ENCODE measurements around the gene CHGA. TPM values are rescaled to one million over a fixed set of nuclear protein-coding genes. Genes with fewer than 3 reads are reported as not detected.

Gene CHGA
- total and polyA plus RNA-seq, 2 donors (not counting 1 experiment from before 2014, with no cell fraction given) = not detected

DNA sequence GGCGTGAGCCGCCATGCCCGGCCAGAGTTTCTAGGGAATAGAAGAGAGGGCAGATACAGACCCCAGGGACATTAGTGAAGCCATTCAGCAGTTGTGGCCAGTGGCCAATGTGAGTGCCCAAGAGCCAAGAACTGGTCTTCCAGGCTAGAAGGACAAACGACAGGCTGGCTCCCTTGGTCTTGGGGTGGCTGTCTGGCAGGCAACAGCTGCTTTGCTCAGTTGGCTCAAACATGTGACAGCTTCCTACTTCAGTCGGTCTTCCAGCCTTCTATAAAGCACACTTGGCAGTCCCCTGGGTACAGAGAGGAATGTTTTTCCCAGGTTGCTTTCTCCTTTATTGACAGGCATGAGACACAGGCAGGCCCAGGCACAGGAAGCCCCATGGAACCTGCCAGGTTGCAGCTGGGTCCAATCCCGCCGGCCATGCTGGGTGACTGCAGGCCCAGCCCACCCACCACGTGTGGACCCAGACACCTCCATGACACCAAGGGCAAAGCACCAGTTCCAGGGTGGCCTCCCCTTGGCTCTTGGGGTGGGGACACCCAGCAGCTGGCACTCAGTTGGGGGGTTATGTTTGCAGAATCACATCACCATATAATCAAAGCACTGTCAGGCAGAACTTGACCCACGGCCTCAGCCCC is 15.4 kb downstream of the CHGA start:
- Histone ChIP-seq H3K27ac (ENCODE audit: low read length in 2 of 2) (no peak overlapping the region), H3K4me3 (ENCODE audit: control extremely low read depth in 1 of 5, extremely low read depth in 1 of 5, insufficient read depth in 1 of 5, low read depth in 2 of 5, low read length in 4 of 5) (no peak overlapping the region), H3K4me2 (replicated peaks; ENCODE audit: low read depth, low read length, poor library complexity, severe bottlenecking) (no peak overlapping the region), H3K36me3 (replicated peaks in 1 of 2; ENCODE audit: control extremely low read depth in 1 of 2, control insufficient read depth in 1 of 2, extremely low read depth in 1 of 2, insufficient read depth in 2 of 2, low read length in 1 of 2) (peaks cover 0 to 23% of the 10 kb centered on the region in 2 experiments), H3K79me2 (ENCODE audit: control insufficient read depth, insufficient read depth, low read length) (no peaks in the 10 kb centered on the region), H4K20me1 (ENCODE audit: control insufficient read depth, insufficient read depth, low read length, poor library complexity, severe bottlenecking) (no peaks in the 10 kb centered on the region), H3K4me1 (ENCODE audit: control insufficient read depth in 2 of 2, insufficient read depth in 2 of 2, low read length in 2 of 2) (no peaks in the 10 kb centered on the region), H3K9me3 (ENCODE audit: control extremely low read depth in 1 of 3, control insufficient read depth in 2 of 3, insufficient read depth in 1 of 3, low read length in 2 of 3) (no peaks in the 10 kb centered on the region), H3K9ac (ENCODE audit: low read length) (no peak overlapping the region), H3K27me3 (replicated peaks in 1 of 4; ENCODE audit: control extremely low read depth in 1 of 4, control insufficient read depth in 3 of 4, insufficient read depth in 4 of 4, low read length in 3 of 4) (no peaks in the 10 kb centered on the region), H2AFZ (ENCODE audit: insufficient read depth, low read depth, low read length, poor library complexity, severe bottlenecking) (no peak overlapping the region)
- intact Hi-C loops (cut with micrococcal nuclease) = no loop called here
- H3K27me3 Mint-ChIP-seq = no peaks in the 10 kb centered on the region
- H3K4me3 Mint-ChIP-seq = no peak overlapping the region
- POLR2A ChIA-PET = no interaction called here
- ATAC-seq (ENCODE audit: low read depth) = no peak
- H3K27ac Mint-ChIP-seq = no peak overlapping the region
- no peaks in the 10 kb centered on the region for H3K9me3 Mint-ChIP-seq (ENCODE audit: insufficient read depth)
- CTCF ChIA-PET = no interaction called here
- 96% methylated on average over 8 of the region's 9 CpGs for WGBS (ENCODE audit: insufficient coverage)
- TF ChIP-seq, protein P1, sequence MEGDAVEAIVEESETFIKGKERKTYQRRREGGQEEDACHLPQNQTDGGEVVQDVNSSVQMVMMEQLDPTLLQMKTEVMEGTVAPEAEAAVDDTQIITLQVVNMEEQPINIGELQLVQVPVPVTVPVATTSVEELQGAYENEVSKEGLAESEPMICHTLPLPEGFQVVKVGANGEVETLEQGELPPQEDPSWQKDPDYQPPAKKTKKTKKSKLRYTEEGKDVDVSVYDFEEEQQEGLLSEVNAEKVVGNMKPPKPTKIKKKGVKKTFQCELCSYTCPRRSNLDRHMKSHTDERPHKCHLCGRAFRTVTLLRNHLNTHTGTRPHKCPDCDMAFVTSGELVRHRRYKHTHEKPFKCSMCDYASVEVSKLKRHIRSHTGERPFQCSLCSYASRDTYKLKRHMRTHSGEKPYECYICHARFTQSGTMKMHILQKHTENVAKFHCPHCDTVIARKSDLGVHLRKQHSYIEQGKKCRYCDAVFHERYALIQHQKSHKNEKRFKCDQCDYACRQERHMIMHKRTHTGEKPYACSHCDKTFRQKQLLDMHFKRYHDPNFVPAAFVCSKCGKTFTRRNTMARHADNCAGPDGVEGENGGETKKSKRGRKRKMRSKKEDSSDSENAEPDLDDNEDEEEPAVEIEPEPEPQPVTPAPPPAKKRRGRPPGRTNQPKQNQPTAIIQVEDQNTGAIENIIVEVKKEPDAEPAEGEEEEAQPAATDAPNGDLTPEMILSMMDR (IDR thresholded peaks at IDR 0.05) = no peak
- no peak for TF ChIP-seq EZH2 (IDR thresholded peaks at IDR 0.05; ENCODE audit: borderline replicate concordance, insufficient read depth, low read depth, low read length, poor library complexity, severe bottlenecking)
- DNase-seq = no peak
- no peaks in the 10 kb centered on the region for H3K4me1 Mint-ChIP-seq

DNA sequence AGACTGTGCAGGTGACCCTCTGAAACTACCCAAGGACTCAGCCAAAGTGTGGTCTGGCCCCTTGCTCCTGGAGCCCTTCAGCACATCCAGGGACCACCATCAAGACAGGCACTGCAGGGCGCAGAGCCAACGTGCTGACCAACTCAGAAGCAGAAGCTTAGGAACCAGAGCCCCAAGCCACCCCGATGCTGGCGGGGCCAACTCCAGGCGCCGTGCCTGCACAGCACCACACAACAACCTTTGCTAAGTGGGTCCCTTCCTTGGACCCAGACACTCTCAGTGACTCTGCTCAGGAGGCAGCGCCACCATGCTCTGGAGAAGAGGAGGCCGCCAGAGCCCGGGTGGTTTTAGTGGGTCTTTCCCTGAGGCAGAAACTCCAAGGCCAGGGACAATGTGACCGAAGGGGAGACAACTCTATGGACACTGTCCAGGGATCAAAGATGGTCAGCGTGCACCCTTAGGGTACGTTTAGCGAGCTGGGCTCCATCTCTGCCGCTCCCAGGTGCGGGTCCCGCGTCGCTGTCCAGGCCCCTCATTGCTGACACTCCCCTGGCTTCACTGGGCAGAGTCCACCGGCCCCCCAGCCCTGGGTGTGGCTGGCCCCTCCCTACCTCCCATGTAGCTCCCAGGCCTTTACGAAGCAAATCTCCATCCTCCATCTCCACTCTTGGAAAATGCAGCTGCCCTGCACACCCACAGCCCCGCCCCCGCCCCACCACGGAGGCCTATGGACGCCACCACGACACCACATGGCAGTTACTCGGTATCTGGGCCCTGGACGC is 16.1 kb downstream of the CHGA start:
- no peaks in the 10 kb centered on the region for H3K79me2 ChIP-seq (ENCODE audit: control insufficient read depth, insufficient read depth, low read length)
- H3K4me1 Mint-ChIP-seq = no peaks in the 10 kb centered on the region
- peaks cover 0 to 27% of the 10 kb centered on the region in 2 experiments for H3K36me3 ChIP-seq (replicated peaks in 1 of 2; ENCODE audit: control extremely low read depth in 1 of 2, control insufficient read depth in 1 of 2, extremely low read depth in 1 of 2, insufficient read depth in 2 of 2, low read length in 1 of 2)
- no peak overlapping the region for H3K27ac Mint-ChIP-seq
- intact Hi-C loops (cut with micrococcal nuclease) = no loop called here
- no peaks in the 10 kb centered on the region for H3K27me3 Mint-ChIP-seq
- TF ChIP-seq EZH2 (IDR thresholded peaks at IDR 0.05; ENCODE audit: borderline replicate concordance, insufficient read depth, low read depth, low read length, poor library complexity, severe bottlenecking) = no peak
- TF ChIP-seq, protein P1 (IDR thresholded peaks at IDR 0.05) = no peak
- no peak overlapping the region for H3K4me2 ChIP-seq (replicated peaks; ENCODE audit: low read depth, low read length, poor library complexity, severe bottlenecking)
- H3K27ac ChIP-seq (ENCODE audit: low read length in 2 of 2) = no peak overlapping the region
- no peak for ATAC-seq (ENCODE audit: low read depth)
- no peak overlapping the region for H3K4me3 Mint-ChIP-seq
- CTCF ChIA-PET = no interaction called here
- no peaks in the 10 kb centered on the region for H3K27me3 ChIP-seq (replicated peaks in 1 of 4; ENCODE audit: control extremely low read depth in 1 of 4, control insufficient read depth in 3 of 4, insufficient read depth in 4 of 4, low read length in 3 of 4)
- H2AFZ ChIP-seq (ENCODE audit: insufficient read depth, low read depth, low read length, poor library complexity, severe bottlenecking) = no peak overlapping the region
- no peaks in the 10 kb centered on the region for H4K20me1 ChIP-seq (ENCODE audit: control insufficient read depth, insufficient read depth, low read length, poor library complexity, severe bottlenecking)
- 96% methylated on average over 23 of the region's 27 CpGs for WGBS (ENCODE audit: insufficient coverage)
- no peak overlapping the region for H3K9ac ChIP-seq (ENCODE audit: low read length)
- no peak for DNase-seq
- H3K9me3 ChIP-seq (ENCODE audit: control extremely low read depth in 1 of 3, control insufficient read depth in 2 of 3, insufficient read depth in 1 of 3, low read length in 2 of 3) = no peaks in the 10 kb centered on the region
- no peaks in the 10 kb centered on the region for H3K9me3 Mint-ChIP-seq (ENCODE audit: insufficient read depth)
- POLR2A ChIA-PET = no interaction called here
- no peak overlapping the region for H3K4me3 ChIP-seq (ENCODE audit: control extremely low read depth in 1 of 5, extremely low read depth in 1 of 5, insufficient read depth in 1 of 5, low read depth in 2 of 5, low read length in 4 of 5)
- H3K4me1 ChIP-seq (ENCODE audit: control insufficient read depth in 2 of 2, insufficient read depth in 2 of 2, low read length in 2 of 2) = no peaks in the 10 kb centered on the region

Measured in B cell (primary cell).